ENCODE measurements around the gene SLC25A33.
A peak's percentile ranks its signal among the peaks of the same experiment; 100 is the strongest.
"Not testable (repeated sequence)": the region's sequence is repeated elsewhere in the genome, so short reads cannot be mapped to it uniquely, and the experiment has no call there.

Gene SLC25A33

DNA sequence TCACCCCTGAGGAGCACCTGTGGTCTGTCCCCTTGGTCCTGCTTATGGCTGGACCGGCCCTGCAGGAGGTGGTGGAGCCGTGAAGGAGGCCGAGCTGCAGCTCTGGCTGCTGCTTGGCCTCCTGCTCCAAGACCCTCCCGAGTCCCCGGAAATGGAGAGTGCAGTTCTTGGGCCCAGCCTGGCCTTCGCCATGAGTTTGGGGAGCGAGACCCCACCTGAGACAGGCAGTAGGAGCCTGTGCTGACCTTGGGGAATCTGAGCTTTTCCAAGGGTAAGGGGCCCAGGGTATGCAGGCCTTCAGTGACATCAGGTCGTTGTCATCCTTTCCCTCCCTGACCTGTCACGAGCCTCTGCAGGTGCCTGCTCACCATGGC, 63.5 kb downstream of the SLC25A33 start:
- DNase-seq = no peak

DNA sequence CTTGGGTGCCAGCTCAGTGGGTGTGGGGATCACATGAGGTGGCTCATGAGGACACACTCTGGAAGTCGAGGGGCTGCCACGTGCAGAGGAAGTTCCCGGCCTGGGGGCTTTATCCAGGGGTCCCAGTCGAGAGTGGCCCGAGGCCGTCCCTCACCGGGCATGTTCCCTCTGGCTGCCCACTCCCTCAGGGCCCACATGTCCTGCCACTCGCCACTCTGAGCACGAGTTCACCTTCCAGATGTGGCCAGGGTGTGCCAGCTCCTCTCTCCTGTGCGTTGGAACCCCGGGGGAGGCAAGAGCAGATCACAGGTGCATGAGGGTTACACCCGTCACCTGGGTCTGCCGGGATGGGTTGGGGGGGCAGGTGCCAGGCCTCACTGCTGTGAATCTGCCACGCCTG, 64.0 kb downstream of the SLC25A33 start:
- no peak for DNase-seq

DNA sequence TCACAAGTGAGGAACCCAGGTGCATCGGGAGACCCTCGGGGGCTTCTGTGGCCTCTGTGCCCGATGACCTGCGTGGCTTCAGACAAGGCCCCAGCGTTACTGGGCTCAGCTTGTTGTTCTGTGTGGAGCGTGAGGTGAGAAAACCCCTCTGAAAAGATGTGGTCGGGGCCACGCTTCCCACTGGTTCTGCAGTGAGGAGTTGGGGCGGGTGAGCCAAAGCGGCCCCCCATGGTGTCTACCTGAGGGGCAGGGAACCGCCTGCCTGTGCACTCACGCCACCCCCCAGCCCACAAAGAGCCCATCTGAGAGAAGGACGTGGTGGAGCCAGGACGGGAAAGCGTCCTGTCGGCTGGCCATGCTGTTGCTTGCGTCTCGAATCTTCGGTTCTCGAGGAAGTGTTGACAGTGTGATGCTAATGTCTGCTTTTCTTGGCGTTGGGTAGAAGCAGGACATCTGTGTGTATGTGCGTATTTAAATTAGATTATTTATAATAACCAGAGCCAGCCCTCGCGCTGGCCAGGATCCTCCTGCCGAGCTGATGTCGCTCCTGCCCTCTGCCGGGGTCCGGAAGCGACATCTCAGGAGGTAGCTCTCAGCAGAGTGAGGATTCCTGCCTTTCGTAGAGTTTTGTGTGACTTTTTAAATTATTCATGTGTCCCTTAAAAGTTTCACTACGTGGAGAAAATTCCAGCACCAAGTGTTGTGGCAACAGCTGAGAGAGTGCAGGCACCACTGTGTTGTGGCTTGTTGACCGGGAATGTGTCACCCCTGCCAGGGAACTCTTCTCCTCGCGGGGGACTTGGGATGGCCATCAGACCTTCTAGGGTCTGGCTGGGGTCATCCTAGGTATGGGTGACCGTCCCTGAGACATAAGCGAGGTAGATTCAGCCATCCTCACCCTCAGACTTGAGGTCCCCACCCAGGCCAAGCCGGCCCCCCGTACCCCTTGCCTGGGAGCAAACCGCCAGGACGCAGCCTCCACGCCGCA, 64.8 kb downstream of the SLC25A33 start:
- DNase-seq = no peak

DNA sequence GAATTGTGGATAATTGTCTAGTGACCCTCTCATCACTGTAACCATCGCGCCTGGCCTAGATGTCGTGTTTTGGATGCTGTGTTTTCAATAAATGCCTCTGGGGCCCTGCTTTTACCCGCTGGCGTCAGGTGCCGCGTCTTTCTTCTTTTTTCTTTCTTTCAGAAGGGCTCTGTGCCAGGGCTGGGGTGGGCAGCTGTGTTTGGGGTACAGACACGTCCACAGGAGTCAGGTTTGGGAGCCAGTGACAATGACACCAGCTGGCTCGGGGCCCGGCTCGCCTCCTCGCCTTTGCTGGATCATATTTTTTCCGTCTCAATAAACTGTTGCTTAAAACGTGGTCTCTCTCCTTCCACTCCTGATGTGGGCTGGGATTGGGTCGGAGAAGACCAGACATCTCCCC, 65.6 kb downstream of the SLC25A33 start:
- no peak for DNase-seq

DNA sequence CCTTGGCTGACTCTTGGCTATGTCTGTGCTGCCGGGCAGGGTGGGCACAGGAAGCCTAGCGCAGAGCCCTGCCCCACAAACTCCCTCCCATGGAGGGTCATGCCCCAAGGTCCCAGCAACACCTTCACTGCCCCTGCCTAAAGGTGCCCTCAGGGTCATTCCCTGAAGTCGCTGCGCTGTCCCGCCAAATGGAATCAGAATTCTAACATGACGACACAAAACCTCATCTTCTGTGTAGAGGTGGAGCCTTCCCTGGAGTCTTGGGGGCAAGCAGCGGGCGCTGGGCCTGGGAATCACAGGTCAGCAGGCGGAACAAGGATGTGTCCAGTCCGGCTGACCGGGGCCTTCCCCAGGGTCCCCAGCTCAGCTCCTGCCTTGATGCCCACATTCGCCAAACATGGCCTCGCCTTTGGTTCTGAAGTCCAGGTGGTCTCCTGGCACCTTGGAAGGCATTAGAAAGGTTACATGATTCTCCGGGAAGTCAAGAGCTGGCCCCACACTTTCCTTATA, 66.7 kb downstream of the SLC25A33 start:
- no peak for DNase-seq

DNA sequence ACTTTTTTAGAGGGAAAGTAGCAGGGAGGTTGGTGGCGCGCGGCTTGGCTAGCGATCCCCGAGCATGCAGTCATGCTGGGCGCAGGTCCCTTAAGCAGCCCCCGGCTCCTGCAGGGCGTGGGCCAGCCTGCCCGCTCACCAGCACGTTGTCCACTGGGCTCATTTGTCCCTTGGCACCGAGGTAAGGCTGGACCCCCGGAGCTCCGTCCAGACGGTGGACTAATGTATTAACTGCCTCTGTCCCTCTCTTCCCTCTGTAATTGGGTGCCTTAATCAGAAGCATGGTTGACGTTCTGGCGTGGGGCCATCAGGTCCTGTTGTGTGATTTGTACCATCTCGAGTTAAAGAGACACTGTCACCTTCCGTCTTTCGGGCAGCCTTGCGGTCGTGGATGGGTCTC, 67.2 kb downstream of the SLC25A33 start:
- DNase-seq = no peak

DNA sequence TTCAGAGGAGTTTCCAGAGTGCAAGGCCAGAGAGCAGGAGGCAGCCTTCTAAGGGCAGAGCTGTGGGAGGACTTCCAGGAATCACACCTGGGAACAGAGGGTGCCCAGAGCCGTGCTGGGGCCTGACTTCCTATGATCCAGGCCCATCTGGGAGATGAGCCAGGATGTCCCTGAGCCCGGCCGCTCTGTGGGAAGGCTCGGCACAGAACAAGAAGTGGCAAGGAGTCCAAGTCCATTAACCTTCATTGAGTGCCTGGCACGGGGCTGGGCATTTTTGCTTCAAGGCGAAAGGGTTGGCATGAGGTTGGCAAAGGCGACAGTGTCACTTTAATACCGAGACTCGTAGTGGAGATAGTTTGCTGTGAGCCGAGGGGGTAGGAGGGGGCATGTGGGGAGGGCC, 67.7 kb downstream of the SLC25A33 start:
- DNase-seq = no peak

DNA sequence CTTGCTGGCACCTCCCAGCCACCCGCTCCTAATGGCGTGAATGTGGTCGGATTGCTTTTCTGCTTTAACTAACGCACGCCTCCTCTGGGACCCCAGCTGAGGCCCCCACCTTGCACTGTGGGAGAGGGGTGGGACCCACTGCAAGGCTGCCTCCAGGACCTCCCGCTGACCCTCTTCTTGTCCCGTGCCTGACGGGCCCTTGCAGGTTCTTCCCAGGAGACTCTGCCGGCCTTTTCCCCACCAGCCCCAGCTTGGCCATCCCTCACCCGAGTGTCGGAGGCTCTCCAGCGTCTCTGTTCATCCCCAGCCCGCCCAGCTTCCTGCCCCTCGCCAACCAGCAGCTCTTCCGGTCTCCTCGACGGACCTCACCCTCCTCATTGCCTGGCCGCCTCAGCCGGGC, 68.1 kb downstream of the SLC25A33 start:
- DNase-seq = no peak

DNA sequence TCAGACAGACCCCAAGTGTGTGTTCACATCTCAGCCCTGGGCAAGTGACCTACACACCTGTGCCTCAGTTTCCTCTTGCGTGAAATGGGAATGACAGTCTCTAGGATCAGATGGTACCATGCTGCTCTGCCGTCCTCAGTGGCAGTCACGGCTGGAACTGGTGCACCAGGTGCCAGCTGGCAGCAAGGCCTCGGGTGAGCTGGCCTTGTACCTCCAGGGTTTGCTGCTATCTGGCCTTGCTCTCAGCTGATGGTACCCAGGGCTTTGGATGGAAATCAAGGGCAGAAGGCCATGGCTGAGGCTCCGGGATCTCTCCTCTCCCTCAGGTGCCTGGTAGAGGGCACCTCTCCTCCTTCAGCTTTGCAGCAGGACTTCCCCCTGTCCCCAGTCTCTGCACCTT, 70.7 kb downstream of the SLC25A33 start:
- DNase-seq = no peak

DNA sequence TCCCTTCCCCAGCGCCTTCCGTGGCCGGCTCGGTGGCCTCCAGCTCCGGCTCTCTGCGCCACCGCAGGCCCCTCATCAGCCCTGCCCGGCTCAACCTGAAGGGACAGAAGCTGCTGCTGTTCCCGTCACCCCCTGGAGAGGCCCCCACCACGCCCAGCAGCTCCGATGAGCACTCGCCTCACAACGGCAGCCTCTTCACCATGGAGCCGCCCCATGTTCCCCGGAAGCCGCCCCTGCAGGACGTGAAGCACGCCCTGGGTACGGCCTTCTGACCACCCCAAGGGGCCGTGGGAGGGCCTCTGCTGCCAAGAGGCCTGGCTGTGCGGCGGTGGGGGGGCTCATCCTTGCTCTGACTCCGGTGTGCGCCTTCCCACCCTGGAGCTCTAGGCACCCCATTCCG, 71.3 kb downstream of the SLC25A33 start:
- DNase-seq = no peak

DNA sequence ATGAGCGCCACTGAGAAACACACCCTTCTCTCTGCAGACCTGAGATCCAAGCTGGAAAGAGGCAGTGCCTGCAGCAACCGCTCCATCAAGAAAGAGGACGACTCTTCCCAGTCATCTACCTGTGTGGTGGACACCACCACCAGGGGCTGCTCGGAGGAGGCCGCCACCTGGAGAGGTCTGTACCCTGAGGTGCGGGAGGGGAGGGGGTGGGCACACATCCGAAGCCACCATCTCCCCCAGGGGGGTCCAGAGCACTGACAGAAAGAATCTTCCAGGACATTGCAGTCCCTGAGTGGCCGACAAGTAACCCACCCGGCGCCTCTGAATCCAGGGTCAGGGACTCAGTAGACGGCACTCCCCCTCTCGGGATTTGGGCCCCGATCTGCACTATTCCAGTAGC, 72.5 kb downstream of the SLC25A33 start:
- DNase-seq = no peak

DNA sequence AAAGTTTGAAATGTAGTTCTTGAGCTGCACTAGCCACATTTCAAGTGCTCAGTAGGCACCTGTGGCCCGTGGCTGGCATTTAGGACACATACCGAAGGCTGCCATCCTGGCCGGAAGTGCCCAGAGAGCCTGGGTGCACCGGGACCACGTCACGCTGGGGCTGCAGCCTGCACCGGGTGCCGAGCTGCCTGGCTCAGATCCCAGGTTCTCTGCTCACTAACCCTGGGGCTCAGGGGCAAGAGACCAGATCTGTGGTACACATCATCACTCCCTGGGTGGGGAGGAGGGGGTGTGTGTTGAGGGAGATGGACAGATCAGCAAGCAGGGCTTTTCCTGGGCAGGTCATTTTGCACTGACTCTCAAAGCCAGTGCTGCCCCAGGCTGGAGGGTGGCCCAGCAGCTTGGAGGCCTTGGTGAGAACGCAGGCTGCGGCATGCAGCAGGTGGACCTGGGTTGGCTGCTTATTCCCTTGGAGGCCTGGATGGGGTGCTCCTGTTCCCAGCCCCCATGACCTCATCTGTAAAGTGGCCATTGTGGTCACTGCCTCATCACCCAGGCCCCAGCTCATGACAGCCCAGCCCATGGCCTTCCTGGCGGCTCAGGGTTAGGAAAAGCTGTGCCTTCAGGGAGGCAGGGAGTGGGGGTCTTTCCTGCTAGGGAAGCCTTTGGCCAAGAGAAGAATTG, 73.0 kb downstream of the SLC25A33 start:
- no peak for DNase-seq

DNA sequence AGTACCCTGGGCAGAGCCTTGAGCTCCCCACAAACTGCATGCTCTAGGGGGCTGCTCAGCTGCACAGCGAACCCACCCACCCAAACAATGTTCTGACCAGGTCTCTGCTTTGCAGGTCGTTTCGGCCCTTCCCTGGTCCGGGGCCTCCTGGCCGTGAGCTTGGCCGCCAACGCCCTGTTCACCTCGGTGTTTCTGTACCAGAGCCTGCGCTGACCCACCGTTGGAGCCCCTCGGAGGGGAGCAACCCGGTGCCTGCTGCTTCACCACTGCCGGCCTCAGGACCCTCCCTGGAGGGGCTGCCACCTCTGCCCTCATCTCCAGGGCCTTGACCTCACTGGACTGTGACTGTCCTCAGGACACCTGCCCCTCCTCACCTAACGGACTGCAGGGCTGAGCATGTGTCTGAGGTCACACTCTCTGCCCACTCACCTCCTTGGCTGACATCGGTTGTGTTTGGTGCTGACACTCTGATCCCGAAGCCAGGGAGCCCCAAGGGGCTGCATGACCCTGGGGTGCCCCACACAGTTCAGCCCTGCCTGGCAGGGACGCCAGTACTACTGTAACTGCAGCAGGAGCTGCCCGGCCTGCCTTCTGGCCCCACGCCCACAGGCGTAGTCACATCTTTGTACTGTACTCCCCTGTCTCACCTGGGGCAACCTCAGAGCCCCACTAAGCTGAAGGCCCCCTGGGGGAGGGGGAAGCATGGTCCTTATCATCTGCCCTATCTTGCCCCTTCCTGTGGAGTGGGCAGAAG, 73.8 kb downstream of the SLC25A33 start:
- DNase-seq = no peak

DNA sequence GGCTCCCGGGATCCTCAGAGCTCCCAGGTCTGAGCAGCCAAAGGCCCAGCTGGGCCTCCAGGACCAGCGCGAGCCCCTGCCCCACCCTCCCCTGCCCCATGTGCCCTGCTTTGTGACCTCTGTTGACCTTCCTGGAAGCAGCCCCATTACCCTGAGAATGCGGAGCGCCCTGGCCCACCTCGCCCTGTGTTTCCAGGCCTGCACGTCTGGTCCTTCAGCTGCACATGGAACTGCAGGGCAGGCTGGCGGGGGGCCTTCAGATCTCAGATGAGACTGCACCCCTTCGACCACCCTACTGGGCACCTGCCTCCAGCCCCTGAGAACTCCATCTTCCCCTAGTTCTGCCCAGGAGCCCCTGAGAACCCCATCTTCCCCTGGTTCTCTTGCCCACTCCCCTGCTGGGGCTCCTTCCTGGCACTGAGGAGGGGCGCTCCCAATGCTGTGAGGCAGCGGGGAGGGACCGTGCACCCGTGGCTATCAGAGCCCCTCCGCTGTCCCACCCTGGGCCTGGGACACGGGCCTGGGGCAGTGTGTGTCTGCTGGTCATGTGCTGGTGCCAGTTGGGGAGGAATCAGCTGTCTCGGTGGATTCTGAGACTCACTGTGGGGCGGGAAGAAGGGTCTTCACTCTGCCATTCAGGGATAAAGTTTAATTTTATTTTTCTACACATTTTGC, 74.5 kb downstream of the SLC25A33 start:
- DNase-seq = no peak

DNA sequence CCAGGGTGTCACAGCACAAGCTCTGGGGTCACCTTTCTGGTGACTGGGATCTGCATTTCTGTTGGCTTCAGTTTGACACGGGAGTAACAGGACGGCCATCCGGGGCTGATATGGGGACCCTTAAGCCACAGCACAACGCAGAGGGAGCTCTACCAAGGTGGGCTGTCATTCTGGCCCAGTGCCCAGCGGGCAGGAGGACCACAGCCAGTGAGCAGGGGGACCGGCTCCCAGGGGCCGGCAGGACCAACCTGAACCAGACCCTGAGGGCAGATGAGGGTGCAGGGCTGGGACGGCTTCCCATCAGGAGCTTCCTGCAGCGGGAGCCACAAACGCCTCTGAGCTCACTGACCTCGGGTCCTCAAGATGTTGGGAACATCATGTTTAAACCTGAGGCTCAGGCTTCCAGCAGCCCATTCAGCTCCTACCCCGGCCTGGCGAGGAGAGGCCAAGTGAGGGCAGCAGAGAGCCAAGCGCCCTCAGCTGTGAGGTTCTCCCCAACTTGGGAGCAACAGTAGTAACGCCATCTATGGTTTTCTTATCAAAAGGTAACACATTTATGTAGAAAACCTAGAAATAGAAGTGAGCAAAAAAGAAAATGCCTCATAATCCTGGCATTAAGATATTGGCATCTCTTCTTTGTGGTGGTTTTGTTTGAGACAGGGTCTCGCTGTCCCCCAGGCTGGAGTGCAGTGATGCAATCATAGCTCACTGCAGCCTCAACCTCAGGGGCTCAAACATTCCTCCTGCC, 76.2 kb downstream of the SLC25A33 start:
- DNase-seq = peak; percentile 57

DNA sequence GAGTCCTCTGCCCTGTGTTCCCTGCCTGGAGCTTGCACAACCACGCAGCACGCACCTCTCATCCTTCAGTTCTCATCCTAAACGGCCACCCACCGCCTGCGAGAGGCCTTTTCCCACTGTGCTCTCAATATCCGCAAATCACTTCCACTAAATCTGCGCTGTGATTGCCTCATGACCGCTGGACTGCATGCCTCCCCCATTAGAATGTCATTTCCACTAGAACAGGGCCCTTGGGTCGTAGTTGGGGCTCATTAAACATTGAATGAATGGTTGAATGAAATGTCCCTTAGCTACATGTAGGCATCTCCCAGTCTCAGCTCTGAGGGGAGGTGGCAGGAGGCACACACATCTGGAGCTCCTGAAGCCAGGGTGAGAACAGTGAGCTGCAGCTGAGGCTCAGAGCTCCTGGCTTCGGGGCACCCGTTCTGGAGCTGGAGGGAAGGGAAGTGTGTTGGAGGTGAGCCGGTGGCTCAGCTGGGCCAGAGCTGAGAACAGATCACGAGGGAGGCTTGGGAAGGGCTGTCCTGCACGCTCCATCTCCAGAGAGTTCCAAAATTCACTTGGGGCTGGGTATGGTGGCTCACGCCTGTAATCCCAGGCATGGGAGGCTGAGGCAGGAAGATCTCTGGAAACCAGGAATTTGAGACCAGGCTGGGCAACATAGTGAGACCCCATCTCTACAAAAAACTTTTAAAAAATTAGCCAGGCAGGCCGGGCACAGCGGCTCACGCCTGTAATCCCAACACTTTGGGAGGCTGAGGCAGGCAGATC, 79.8 kb downstream of the SLC25A33 start:
- no peak for DNase-seq

DNA sequence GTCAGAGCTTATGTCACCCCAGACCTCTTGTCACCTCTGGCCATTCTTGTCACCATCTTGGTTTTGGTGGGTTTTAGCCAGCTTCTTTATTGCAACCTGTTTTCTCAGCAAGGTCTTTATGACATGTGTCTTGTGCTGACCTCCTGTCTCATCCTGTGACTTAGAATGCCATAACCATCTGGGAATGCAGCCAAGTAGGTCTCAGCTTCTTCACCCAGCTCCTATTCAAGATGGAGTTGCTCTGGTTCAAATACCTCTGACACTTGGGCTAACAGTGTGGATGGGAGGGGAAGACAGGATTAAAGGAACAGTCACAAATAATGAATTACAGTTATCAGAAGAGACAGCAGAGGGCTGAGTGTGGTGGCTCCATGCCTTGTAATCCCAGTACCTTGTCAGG, 81.8 kb downstream of the SLC25A33 start:
- DNase-seq = no peak

DNA sequence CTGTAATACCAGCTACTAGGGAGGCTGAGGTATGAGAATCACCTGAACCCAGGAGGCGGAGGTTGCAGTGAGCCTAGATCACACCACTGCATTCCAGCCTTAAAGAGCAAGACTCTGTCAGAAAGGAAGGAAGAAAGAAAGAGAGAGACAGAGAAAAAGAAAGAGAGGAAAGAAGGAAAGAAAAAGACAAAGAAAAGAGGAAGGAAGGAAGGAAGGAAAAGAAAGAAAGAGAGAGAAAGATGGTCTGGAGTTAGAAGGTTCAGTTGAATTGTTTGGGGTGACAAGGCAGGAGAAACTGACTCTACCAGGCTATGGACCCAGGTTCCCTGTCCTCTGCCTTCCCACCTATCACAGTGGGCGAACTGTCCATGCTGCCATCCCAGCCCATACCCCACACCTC, 84.8 kb downstream of the SLC25A33 start:
- no peak for DNase-seq

DNA sequence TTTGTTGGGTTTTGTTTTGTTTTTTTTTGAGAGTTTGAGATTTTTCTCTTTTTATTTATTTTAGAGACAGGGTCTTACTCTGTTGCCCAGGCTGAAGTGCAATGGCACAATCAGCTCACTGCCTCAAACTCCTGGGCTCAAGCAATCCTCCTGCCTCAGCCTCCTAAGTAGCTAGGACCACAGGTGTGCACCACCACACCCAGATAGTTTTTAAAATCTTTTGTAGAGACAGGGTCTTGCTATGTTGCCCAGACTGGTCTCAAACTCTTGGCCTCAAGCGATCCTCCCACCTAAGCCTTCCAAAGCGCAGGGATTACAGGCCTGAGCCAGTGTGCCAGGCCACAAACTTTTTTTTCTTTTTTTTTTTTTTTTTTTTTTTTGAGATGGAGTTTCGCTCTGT, 85.8 kb downstream of the SLC25A33 start:
- DNase-seq = not testable (repeated sequence)

DNA sequence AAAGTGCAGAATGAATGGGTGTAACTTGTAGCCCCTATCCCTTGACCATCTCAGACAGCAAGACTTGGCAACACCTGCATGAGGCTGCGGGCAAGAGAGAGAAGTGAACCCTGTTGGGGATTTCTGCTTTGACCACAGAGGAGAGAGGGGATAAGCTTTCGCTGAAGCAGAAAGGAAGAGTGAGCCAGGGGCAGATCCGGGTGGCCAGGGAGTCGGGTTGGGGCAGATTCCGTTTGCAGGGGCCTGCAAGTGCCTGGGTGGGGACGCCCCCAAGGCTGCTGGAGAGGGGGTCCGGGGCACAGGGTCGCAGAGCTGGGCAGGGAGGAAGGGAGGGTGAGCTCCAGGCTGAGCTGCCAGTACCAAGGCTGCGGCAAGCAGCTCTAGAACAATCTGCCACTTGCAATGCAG, 86.9 kb downstream of the SLC25A33 start:
- DNase-seq = peak; percentile 19
